ENCODE measurements around the gene MDM1. TPM values are rescaled to one million over a fixed set of nuclear protein-coding genes. Genes with fewer than 3 reads are reported as not detected.

The MDM1 gene
- total RNA-seq, 4 donors from 2014 or later, result 28.1 to 33.9 (median 29.6) TPM

GRCh38 chr12:68334132-68334531, 2.0 kb upstream of the MDM1 start:
- TF ChIP-seq POLR2A (IDR thresholded peaks at IDR 0.05) (no peak), CTCF (IDR thresholded peaks at IDR 0.05) (no peak)
- WGBS, 2 donors, result 45 to 65% methylated on average over 4 of the region's 4 CpGs
- Histone ChIP-seq H3K4me1 (peaks cover 6 to 9% of the 10 kb centered on the region in 2 donors), H3K27ac (no peak overlapping the region), H3K27me3 (no peaks in the 10 kb centered on the region), H3K36me3 (no peaks in the 10 kb centered on the region), H3K9me3 (no peaks in the 10 kb centered on the region), H3K4me3 (replicated peaks in 1 of 3) (no peak overlapping the region)
- no peak for DNase-seq
- intact Hi-C loops (cut with DNase I), result no loop called here

DNA sequence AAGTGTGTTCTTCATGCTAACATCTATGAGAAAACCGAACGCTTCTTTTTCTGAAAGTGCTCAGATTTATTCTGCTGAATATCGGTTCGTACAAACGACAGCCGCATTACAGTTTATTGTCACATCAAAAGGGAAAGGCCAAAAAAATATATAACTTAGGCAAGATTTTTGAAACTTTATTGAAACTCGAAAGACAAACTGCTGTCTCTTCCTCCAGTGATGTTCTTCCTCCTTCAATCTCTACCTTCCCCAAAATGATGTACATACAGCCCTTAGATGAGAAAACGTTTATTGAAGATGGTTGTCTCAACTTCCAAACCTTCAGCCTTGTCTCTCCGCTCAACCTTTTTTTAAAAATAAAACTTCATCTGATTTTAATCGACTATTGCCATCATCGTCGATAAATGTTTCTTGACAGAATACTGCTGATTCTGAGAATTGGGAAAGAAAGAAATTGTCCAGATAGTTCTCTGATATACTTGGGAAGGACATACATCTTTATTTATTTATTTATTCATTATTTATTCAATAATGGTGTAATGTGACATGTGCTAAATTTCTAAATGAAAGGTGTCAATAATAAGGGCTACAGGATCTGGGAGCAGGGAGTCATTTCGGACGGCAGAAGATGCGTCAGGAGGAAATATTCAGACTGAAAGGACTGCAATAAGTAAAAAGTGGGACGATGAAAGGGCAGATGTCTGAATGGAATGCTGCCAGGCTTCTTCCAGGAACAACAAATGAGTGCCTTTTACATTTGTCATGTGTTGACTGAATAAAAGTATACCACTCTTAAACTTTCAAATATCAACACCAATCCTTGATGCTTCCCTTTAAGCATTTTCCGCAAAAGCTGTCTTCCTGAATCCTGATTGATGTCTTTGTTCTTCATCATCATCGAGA, 817 bp upstream of the MDM1 start:
- no peak for DNase-seq
- WGBS, 2 donors, result 52 to 55% methylated on average over 18 of the region's 18 CpGs
- intact Hi-C loops (cut with DNase I), result no loop called here

DNA sequence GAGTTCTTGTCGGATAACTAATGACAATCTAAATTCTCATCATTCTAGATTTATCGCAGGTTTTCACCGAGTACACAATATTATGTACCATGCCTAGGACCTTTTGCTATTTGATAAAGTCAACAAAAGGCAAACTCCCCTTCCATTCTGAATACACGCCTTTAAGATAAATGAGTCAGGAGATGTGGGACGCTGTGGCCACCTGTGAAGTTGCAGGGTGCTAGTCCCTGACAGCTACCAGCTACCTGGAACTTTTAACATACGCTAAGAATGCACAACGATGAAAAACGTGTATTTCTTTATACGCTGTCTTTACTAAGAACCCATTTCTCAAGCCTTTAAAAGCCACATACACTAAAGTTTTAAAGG, 678 bp downstream of the MDM1 start:
- Histone ChIP-seq H3K36me3 (no peaks in the 10 kb centered on the region), H3K4me1 (peaks cover 6 to 9% of the 10 kb centered on the region in 2 donors), H3K9me3 (no peaks in the 10 kb centered on the region), H3K27ac (no peak overlapping the region), H3K4me3 (replicated peaks in 1 of 3) (peak overlapping the region; percentile 46 to 88 (median 80)), H3K27me3 (no peaks in the 10 kb centered on the region)
- TF ChIP-seq POLR2A (IDR thresholded peaks at IDR 0.05) (no peak), CTCF (IDR thresholded peaks at IDR 0.05) (no peak)
- WGBS, 2 donors, result 14 to 19% methylated on average over 9 of the region's 9 CpGs
- no peak for DNase-seq
- intact Hi-C loops (cut with DNase I), result no loop called here

More for the DNA sequence above, 817 bp upstream of the MDM1 start:
- no peaks in the 10 kb centered on the region for H3K36me3 ChIP-seq
- H3K9me3 ChIP-seq, result no peaks in the 10 kb centered on the region
- TF ChIP-seq POLR2A (IDR thresholded peaks at IDR 0.05) (no peak), CTCF (IDR thresholded peaks at IDR 0.05) (no peak)
- H3K27me3 ChIP-seq, result no peaks in the 10 kb centered on the region
- peak overlapping the region in 2 of 3 donors; percentile 50 to 80 for H3K4me3 ChIP-seq (replicated peaks in 1 of 3)
- H3K4me1 ChIP-seq, result peaks cover 6 to 9% of the 10 kb centered on the region in 2 donors
- H3K27ac ChIP-seq, result peak overlapping the region in 1 of 3 donors; percentile 53

GRCh38 chr12:68327896-68328295, 4.3 kb downstream of the MDM1 start:
- DNase-seq, result no peak
- Histone ChIP-seq H3K36me3 (peaks cover 0 to 6% of the 10 kb centered on the region in 2 donors), H3K27ac (no peak overlapping the region), H3K27me3 (no peaks in the 10 kb centered on the region), H3K4me1 (peaks cover 6 to 9% of the 10 kb centered on the region in 2 donors), H3K4me3 (replicated peaks in 1 of 3) (no peak overlapping the region), H3K9me3 (peaks cover 3% of the 10 kb centered on the region)
- intact Hi-C loops (cut with DNase I), result no loop called here
- 89 to 92% methylated on average over 3 of the region's 3 CpGs for WGBS, 2 donors
- TF ChIP-seq CTCF (IDR thresholded peaks at IDR 0.05), result no peak
- no peak for TF ChIP-seq POLR2A (IDR thresholded peaks at IDR 0.05)

DNA sequence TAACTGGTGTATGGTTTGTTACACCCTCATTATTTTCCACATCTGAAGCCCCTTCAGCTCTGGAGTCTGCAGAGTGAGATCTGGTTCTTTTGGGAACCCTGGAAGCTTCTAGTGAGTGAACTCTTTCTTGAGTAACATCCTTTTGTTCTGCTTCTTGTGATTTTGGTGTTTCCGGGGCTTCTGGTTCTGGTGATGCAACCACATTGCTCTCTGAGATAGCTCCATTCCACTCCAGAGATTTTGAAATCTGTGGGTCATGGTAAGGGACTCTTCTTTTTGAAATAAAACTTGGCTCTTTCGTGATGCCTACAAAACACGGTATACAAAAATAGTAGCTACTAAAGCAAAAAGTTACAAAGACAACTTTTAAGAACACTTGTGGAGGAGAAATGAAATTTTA, 5.4 kb downstream of the MDM1 start:
- H3K4me1 ChIP-seq, result peaks cover 6 to 9% of the 10 kb centered on the region in 2 donors
- no peak for DNase-seq
- WGBS, 2 donors, result 94 to 100% methylated on average over 3 of the region's 3 CpGs
- H3K27ac ChIP-seq, result no peak overlapping the region
- no peak overlapping the region for H3K4me3 ChIP-seq (replicated peaks in 1 of 3)
- no peaks in the 10 kb centered on the region for H3K27me3 ChIP-seq
- intact Hi-C loops (cut with DNase I), result no loop called here
- peaks cover 3% of the 10 kb centered on the region for H3K9me3 ChIP-seq
- peaks cover 0 to 11% of the 10 kb centered on the region in 2 donors for H3K36me3 ChIP-seq
- no peak for TF ChIP-seq CTCF (IDR thresholded peaks at IDR 0.05)
- TF ChIP-seq POLR2A (IDR thresholded peaks at IDR 0.05), result no peak

Data from thyroid gland (tissue), 4 donors.